Germinal center (tissue), 1 donor: ENCODE measurements around the gene SMYD3.

Source experiments
- DNase-seq: peaks from one replicate; pipeline ENCODE4 v3.0.0; 2012; ENCODE audit warnings: mixed read lengths, low spot score

Gene SMYD3

GRCh38 chr1:245870698-245871097 is 636.4 kb downstream of the SMYD3 start:
- DNase-seq = no peak

GRCh38 chr1:245869847-245870246 is 637.2 kb downstream of the SMYD3 start:
- no peak for DNase-seq

- no peak for DNase-seq
These were observed 639.3 kb downstream of the SMYD3 start for GRCh38 chr1:245867738-245868137.

- DNase-seq = no peak
These were observed 642.2 kb downstream of the SMYD3 start for GRCh38 chr1:245864872-245865271.

- DNase-seq = no peak
These were observed 643.4 kb downstream of the SMYD3 start for GRCh38 chr1:245863566-245864184.

- no peak for DNase-seq
These were observed 644.1 kb downstream of the SMYD3 start for GRCh38 chr1:245862812-245863540.

GRCh38 chr1:245860657-245861544 is 646.2 kb downstream of the SMYD3 start:
- no peak for DNase-seq

- DNase-seq = no peak
These were observed 647.5 kb downstream of the SMYD3 start for GRCh38 chr1:245859493-245860114.

GRCh38 chr1:245858722-245859492 is 648.2 kb downstream of the SMYD3 start:
- DNase-seq = no peak

GRCh38 chr1:245858022-245858721 is 648.9 kb downstream of the SMYD3 start:
- no peak for DNase-seq

- no peak for DNase-seq
These were observed 650.0 kb downstream of the SMYD3 start for GRCh38 chr1:245856944-245857531.

GRCh38 chr1:245855846-245856730 is 651.0 kb downstream of the SMYD3 start:
- no peak for DNase-seq

GRCh38 chr1:245853291-245853690 is 653.8 kb downstream of the SMYD3 start:
- DNase-seq = no peak

GRCh38 chr1:245843101-245843500 is 664.0 kb downstream of the SMYD3 start:
- no peak for DNase-seq

GRCh38 chr1:245842106-245842505 is 665.0 kb downstream of the SMYD3 start:
- DNase-seq = no peak

GRCh38 chr1:245840971-245841370 is 666.1 kb downstream of the SMYD3 start:
- DNase-seq = no peak

GRCh38 chr1:245837718-245838117 is 669.4 kb downstream of the SMYD3 start:
- no peak for DNase-seq

GRCh38 chr1:245835386-245835785 is 671.7 kb downstream of the SMYD3 start:
- no peak for DNase-seq

GRCh38 chr1:245834002-245834401 is 673.1 kb downstream of the SMYD3 start:
- DNase-seq = no peak
